ENCODE measurements around the gene CAPG. TPM values are rescaled to one million over a fixed set of nuclear protein-coding genes. Genes with fewer than 3 reads are reported as not detected.

The CAPG gene, protein sequence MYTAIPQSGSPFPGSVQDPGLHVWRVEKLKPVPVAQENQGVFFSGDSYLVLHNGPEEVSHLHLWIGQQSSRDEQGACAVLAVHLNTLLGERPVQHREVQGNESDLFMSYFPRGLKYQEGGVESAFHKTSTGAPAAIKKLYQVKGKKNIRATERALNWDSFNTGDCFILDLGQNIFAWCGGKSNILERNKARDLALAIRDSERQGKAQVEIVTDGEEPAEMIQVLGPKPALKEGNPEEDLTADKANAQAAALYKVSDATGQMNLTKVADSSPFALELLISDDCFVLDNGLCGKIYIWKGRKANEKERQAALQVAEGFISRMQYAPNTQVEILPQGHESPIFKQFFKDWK
- total RNA-seq, result 51.6 and 63.6 TPM in 2 replicates

DNA sequence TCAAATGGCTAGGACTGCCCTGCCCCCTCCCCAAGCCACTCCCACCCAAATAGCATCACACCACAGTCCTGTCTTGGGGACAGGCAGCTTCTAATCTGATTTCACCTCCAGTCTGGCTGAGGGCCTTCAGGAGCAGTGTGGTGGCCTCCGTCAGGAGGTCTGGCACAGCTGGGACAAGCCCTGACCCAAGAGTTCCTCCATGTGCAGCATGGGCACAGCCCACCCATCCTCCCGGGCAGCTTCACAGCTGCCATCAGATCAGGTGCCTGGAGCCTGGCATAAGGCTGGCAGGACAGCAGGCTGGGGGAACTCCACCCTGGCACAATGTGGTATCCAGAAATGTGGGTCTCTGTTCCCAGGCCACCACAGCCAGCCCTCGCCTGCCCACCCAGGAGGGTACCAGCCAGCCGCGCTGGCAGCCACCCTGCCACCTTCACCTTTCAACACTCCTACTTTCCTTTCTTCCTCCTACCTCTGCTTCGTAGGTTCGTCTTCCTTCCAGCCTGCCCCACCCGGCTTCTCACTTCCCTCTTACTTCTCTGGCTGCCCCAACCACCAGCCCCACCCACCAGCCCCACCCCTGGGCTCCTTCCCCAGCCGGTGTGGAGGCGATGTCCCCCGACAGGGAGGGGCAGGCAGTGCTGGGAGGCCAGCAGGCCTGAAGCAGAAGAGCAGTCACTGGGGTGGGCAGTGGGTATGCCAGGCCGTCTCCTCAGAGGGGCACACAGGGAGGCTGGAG is at the start of gene CAPG:
Gene CAPG (minus strand): TSS at position 522 of the 739 bp plus-strand sequence. CDS start 8,221 bp downstream, outside the sequence.
- Mint-ChIP-seq H3K4me1 (peaks cover 59% of the 10 kb centered on the region), H3K9me3 (no peaks in the 10 kb centered on the region), H3K27me3 (peaks cover 3% of the 10 kb centered on the region), H3K36me3 (ENCODE audit: low read depth) (peaks cover 9% of the 10 kb centered on the region), H3K27ac (peak within 1 kb of the TSS; percentile 81), H3K4me3 (peak within 1 kb of the TSS; percentile 77)
- intact Hi-C loops (cut with micrococcal nuclease), result no loop called here
- DNase-seq, result peak; percentile 87

- no peak overlapping the region for H3K4me3 Mint-ChIP-seq
- no peaks in the 10 kb centered on the region for H3K4me1 Mint-ChIP-seq
- H3K9me3 Mint-ChIP-seq, result no peaks in the 10 kb centered on the region
- H3K36me3 Mint-ChIP-seq (ENCODE audit: low read depth), result no peaks in the 10 kb centered on the region
- intact Hi-C loops (cut with micrococcal nuclease), result no loop called here
- DNase-seq, result no peak
- no peaks in the 10 kb centered on the region for H3K27me3 Mint-ChIP-seq
- H3K27ac Mint-ChIP-seq, result no peak overlapping the region
These were observed 49.6 kb upstream of the CAPG start for GRCh38 chr2:85459771-85460170.

DNA sequence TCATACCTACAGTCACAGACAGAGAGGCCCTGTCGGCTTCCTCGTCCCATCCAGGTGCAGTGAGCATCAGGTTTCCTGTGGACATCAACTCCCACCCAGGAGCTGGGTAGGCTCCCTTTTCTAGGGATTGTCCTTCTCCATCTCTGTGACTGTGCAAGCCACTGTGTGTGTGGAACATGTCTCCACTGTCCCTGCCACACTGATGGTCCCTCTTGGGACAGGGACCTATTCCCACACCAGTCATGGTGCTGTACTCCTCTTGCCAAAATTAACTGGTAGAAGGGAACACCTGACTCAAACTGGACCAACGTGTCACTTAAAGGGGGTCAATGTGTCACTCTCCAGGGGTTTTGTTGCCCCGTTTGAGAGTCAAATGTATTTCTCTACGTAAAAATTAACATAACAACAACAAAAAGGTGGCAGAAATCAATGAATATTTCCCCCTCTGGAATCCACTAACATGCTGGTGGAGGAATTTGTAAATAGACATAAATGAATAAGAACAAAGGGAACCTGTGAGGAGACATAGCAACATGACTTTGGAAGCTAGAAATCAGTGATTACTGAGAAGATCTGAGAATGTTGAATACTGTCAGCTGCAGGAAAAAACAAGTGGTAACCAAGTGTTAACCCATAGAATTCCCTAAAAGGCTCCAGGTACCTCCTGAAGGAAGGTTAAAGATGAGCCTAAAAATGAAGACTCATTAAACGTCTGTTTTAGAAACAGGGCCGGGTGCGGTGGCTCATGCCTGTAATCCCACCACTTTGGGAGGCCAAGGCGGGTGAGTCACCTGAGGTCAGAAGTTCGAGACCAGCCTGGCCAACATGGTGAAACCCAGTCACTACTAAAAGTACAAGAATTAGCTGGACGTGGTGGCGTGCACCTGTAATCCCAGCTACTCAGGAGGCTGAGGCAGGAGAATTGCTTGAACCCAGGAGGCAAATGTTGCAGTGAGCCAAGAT is 48.7 kb upstream of the CAPG start:
- H3K4me3 Mint-ChIP-seq, result no peak overlapping the region
- no peaks in the 10 kb centered on the region for H3K9me3 Mint-ChIP-seq
- no peaks in the 10 kb centered on the region for H3K27me3 Mint-ChIP-seq
- no peaks in the 10 kb centered on the region for H3K36me3 Mint-ChIP-seq (ENCODE audit: low read depth)
- H3K27ac Mint-ChIP-seq, result no peak overlapping the region
- DNase-seq, result no peak
- intact Hi-C loops (cut with micrococcal nuclease), result no loop called here
- no peaks in the 10 kb centered on the region for H3K4me1 Mint-ChIP-seq

GRCh38 chr2:85457877-85458316 is 47.7 kb upstream of the CAPG start:
- Mint-ChIP-seq H3K9me3 (no peaks in the 10 kb centered on the region), H3K4me1 (no peaks in the 10 kb centered on the region), H3K4me3 (no peak overlapping the region), H3K27ac (no peak overlapping the region), H3K27me3 (no peaks in the 10 kb centered on the region), H3K36me3 (ENCODE audit: low read depth) (no peaks in the 10 kb centered on the region)
- no peak for DNase-seq
- intact Hi-C loops (cut with micrococcal nuclease), result no loop called here

DNA sequence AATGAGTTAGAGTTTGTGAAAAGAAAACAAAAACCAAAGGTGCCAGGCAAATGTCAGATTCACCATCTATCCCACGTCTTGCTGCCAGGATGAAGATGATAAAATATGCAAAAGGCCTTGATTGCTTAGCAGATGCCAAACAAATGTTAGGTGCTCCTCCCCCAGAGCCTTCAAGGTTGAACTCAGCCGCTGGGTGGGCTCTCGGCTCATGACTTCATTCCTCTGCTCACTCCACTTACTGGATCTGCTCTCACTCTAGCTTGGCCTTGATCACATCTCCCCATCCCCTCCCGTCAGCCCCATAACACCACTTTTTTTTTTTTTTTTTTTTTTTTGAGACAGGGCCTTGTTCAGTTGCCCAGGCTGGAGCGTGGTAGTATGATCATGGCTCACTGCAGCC is 46.9 kb upstream of the CAPG start:
- H3K27ac Mint-ChIP-seq, result no peak overlapping the region
- no peak for DNase-seq
- H3K9me3 Mint-ChIP-seq, result no peaks in the 10 kb centered on the region
- intact Hi-C loops (cut with micrococcal nuclease), result no loop called here
- H3K36me3 Mint-ChIP-seq (ENCODE audit: low read depth), result no peaks in the 10 kb centered on the region
- H3K27me3 Mint-ChIP-seq, result no peaks in the 10 kb centered on the region
- H3K4me1 Mint-ChIP-seq, result no peaks in the 10 kb centered on the region
- no peak overlapping the region for H3K4me3 Mint-ChIP-seq

DNA sequence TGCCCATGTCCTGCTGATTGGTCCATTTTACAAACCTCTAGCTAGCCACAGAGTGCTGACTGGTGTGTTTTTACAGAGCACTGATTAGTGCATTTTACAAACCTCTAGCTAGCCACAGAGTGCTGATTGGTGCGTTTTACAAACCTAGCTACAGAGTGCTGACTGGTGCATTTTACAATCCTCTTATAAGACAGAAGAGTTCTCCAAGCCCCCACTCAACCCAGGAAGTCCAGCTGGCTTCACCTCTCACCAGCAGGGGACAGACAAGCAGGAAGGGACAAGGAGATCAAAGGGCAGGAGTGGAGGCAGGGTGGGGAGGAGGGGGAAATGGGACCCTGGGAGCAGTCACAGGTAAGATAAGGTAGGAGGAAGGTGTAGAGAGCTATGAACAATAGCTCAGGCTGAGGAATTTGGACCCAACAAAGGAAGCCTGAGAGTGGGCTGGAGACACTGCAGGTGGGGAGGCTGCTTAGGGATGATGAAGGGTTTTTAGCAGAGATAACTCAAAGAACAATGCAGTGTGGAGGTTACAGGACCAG is 45.5 kb upstream of the CAPG start:
- intact Hi-C loops (cut with micrococcal nuclease), result no loop called here
- no peaks in the 10 kb centered on the region for H3K9me3 Mint-ChIP-seq
- H3K4me1 Mint-ChIP-seq, result no peaks in the 10 kb centered on the region
- no peak overlapping the region for H3K4me3 Mint-ChIP-seq
- H3K27me3 Mint-ChIP-seq, result no peaks in the 10 kb centered on the region
- H3K36me3 Mint-ChIP-seq (ENCODE audit: low read depth), result no peaks in the 10 kb centered on the region
- H3K27ac Mint-ChIP-seq, result no peak overlapping the region
- DNase-seq, result no peak

- Mint-ChIP-seq H3K27me3 (no peaks in the 10 kb centered on the region), H3K9me3 (no peaks in the 10 kb centered on the region), H3K27ac (no peak overlapping the region), H3K36me3 (ENCODE audit: low read depth) (no peaks in the 10 kb centered on the region), H3K4me3 (no peak overlapping the region), H3K4me1 (no peaks in the 10 kb centered on the region)
- intact Hi-C loops (cut with micrococcal nuclease), result no loop called here
- DNase-seq, result no peak
These were observed 43.4 kb upstream of the CAPG start for GRCh38 chr2:85453571-85453970.

DNA sequence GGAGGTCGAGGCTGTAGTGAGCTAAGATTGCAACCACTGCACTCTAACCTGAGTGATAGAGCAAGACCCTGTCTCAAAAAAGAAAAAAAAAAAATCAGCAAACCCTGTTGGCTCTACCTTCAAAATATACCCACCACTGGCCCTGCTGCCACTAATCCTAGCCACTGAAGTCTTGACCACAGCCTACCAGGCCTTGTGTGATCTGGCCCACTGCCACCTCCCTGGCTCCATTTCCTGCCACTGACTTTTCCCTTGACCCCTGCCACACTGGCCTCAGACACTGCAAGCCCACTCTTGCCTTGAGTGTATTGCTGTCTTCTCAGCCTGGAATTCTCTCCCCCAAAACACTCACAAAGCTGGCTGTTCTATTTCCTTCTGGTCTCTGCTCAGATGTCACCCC is 42.1 kb upstream of the CAPG start:
- intact Hi-C loops (cut with micrococcal nuclease), result no loop called here
- Mint-ChIP-seq H3K27me3 (no peaks in the 10 kb centered on the region), H3K4me3 (no peak overlapping the region), H3K4me1 (no peaks in the 10 kb centered on the region), H3K9me3 (no peaks in the 10 kb centered on the region), H3K36me3 (ENCODE audit: low read depth) (no peaks in the 10 kb centered on the region), H3K27ac (no peak overlapping the region)
- DNase-seq, result no peak

DNA sequence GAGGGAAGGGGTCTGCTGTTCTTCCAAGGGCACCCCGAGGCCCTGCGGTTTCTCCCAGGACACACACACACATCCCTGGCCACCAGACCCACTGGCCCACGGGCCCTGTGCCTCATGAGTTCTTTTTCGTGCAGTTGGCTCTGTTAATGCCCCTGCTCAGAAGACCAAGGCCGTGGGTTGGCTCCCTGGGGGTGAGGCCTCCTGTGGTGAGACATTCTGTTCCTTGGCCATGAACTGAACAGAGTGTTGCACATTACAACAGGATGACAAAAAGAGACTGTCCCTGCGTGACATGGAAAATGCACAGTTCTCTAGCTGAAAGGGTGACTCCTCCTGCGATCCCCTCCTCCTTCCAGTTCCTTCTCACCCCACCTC is 39.0 kb upstream of the CAPG start:
- no peaks in the 10 kb centered on the region for H3K36me3 Mint-ChIP-seq (ENCODE audit: low read depth)
- H3K27ac Mint-ChIP-seq, result no peak overlapping the region
- DNase-seq, result no peak
- intact Hi-C loops (cut with micrococcal nuclease), result no loop called here
- H3K4me3 Mint-ChIP-seq, result no peak overlapping the region
- H3K9me3 Mint-ChIP-seq, result no peaks in the 10 kb centered on the region
- H3K4me1 Mint-ChIP-seq, result no peaks in the 10 kb centered on the region
- no peaks in the 10 kb centered on the region for H3K27me3 Mint-ChIP-seq

GRCh38 chr2:85448461-85449213 is 38.5 kb upstream of the CAPG start:
- intact Hi-C loops (cut with micrococcal nuclease), result no loop called here
- Mint-ChIP-seq H3K36me3 (ENCODE audit: low read depth) (no peaks in the 10 kb centered on the region), H3K27me3 (no peaks in the 10 kb centered on the region), H3K9me3 (no peaks in the 10 kb centered on the region), H3K27ac (no peak overlapping the region), H3K4me3 (no peak overlapping the region), H3K4me1 (no peaks in the 10 kb centered on the region)
- no peak for DNase-seq

DNA sequence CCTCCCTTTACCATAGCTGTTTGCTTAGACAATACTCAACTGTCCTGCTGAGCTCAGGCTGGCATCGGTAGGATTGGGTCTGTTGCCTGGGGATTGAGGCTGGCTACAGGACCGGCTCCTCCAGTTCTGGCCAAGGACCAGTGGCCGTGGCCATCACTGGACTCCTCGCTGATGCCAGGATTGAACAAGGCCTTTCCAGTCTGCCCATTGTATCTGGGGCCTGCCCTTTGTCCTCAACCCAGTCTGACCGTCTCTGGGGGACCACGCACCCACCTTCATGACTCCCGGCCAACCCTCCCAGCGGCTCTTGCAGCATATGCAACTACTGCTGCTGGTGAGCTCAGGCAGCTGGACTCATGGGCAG is 37.0 kb upstream of the CAPG start:
- no peak for DNase-seq
- intact Hi-C loops (cut with micrococcal nuclease), result no loop called here
- Mint-ChIP-seq H3K9me3 (no peaks in the 10 kb centered on the region), H3K36me3 (ENCODE audit: low read depth) (no peaks in the 10 kb centered on the region), H3K27me3 (no peaks in the 10 kb centered on the region), H3K4me1 (no peaks in the 10 kb centered on the region), H3K27ac (no peak overlapping the region), H3K4me3 (no peak overlapping the region)

- H3K36me3 Mint-ChIP-seq (ENCODE audit: low read depth), result no peaks in the 10 kb centered on the region
- no peaks in the 10 kb centered on the region for H3K27me3 Mint-ChIP-seq
- intact Hi-C loops (cut with micrococcal nuclease), result no loop called here
- H3K4me3 Mint-ChIP-seq, result no peak overlapping the region
- DNase-seq, result no peak
- H3K4me1 Mint-ChIP-seq, result no peaks in the 10 kb centered on the region
- no peak overlapping the region for H3K27ac Mint-ChIP-seq
- no peaks in the 10 kb centered on the region for H3K9me3 Mint-ChIP-seq
These were observed 36.4 kb upstream of the CAPG start for GRCh38 chr2:85446296-85447221.

Measured in activated CD4-positive, alpha-beta T cell treated with anti-CD3 and anti-CD28 coated beads, Interleukin-2, amount 10 ng/mL, durations not matched to agents 24 days and 14 days (primary cell).